OCI-LY1 (cell line): ENCODE measurements around the gene SLC2A13.

Experiments
- H2AFZ ChIP-seq: fragments of 200-600 bp; sonication (generic), shearing (Covaris generic); 2 replicates; pipeline ENCODE4 v1.6.0; 2014; ENCODE audit warnings: antibody characterized with exemption, mild to moderate bottlenecking, low read length
- H3F3A ChIP-seq: fragments of 200-600 bp; sonication (generic), shearing (Covaris generic); 2 replicates; pipeline ENCODE4 v1.6.0; 2014; ENCODE audit warnings: mild to moderate bottlenecking, antibody characterized with exemption, low read length, moderate library complexity; ENCODE audit not compliant: insufficient read depth
- H3K27ac ChIP-seq: fragments of 200-600 bp; sonication (generic); 2 replicates; pipeline ENCODE4 v1.5.1; 2014; ENCODE audit warnings: low read length, mixed run types, mild to moderate bottlenecking, low read depth; ENCODE audit not compliant: poor library complexity, severe bottlenecking
- H3K27me3 ChIP-seq: fragments of 200-600 bp; sonication (generic); 2 replicates; pipeline ENCODE4 v1.6.0; 2014; ENCODE audit warnings: antibody characterized with exemption, mild to moderate bottlenecking, low read length, moderate library complexity; ENCODE audit not compliant: insufficient read depth
- H3K36me3 ChIP-seq: fragments of 200-600 bp; sonication (generic); 2 replicates; pipeline ENCODE4 v1.6.1; 2014; ENCODE audit warnings: mild to moderate bottlenecking, antibody characterized with exemption, low read length, moderate library complexity, mixed read lengths; ENCODE audit not compliant: insufficient read depth
- H3K4me1 ChIP-seq: fragments of 200-600 bp; sonication (generic); 2 replicates; pipeline ENCODE4 v1.5.1; 2014; ENCODE audit warnings: mild to moderate bottlenecking, low read length, moderate library complexity; ENCODE audit not compliant: insufficient read depth, severe bottlenecking
- H3K4me2 ChIP-seq: fragments of 200-600 bp; sonication (generic), shearing (Covaris generic); 2 replicates; pipeline ENCODE4 v1.6.1; 2014; ENCODE audit warnings: low read length
- H3K4me3 ChIP-seq: fragments of 200-600 bp; sonication (generic); 2 replicates; pipeline ENCODE4 v1.5.1; 2014; ENCODE audit warnings: low read length, low read depth, mild to moderate bottlenecking, mixed read lengths; ENCODE audit not compliant: poor library complexity, severe bottlenecking
- H3K79me2 ChIP-seq: fragments of 200-600 bp; shearing (Covaris generic); 2 replicates; pipeline ENCODE4 v1.6.1; 2016; ENCODE audit warnings: mixed run types, low read length, mixed read lengths; ENCODE audit not compliant: insufficient read depth
- H3K9ac ChIP-seq: fragments of 200-600 bp; sonication (generic), shearing (Covaris generic); 2 replicates; pipeline ENCODE4 v1.6.1; 2014; ENCODE audit warnings: mild to moderate bottlenecking, low read length, mixed read lengths
- H3K9me2 ChIP-seq: fragments of 200-600 bp; sonication (generic), shearing (Covaris generic); 2 replicates; pipeline ENCODE4 v1.6.1; 2014; ENCODE audit warnings: low read depth, mild to moderate bottlenecking, low read length, mixed read lengths
- H3K9me3 ChIP-seq: fragments of 200-600 bp; shearing (Covaris generic); 2 replicates; pipeline ENCODE4 v1.6.1; 2014; ENCODE audit warnings: low read length, mixed read lengths
- H4K20me1 ChIP-seq: fragments of 200-600 bp; sonication (generic), shearing (Covaris generic); 2 replicates; pipeline ENCODE4 v1.6.0; 2016; ENCODE audit warnings: mild to moderate bottlenecking, low read length; ENCODE audit not compliant: insufficient read depth
- CTCF ChIP-seq: fragments of 200-600 bp; sonication (generic), shearing (Covaris generic); IDR thresholded peaks from 2 replicates; pipeline ENCODE4 v1.5.1; 2017; ENCODE audit warnings: mild to moderate bottlenecking, antibody characterized with exemption, low read length, moderate library complexity, mixed read lengths
- EZH2 ChIP-seq: fragments of 200-600 bp; sonication (generic), shearing (Covaris generic); IDR thresholded peaks from 2 replicates; pipeline ENCODE4 v1.8.0; 2017; ENCODE audit warnings: borderline replicate concordance, mixed run types, mild to moderate bottlenecking, antibody characterized with exemption, low read length, moderate library complexity, mixed read lengths

The SLC2A13 gene

GRCh38 chr12:40123496-40123895 lies 17.6 kb upstream of the SLC2A13 start:
- no peaks in the 10 kb centered on the region for H4K20me1 ChIP-seq

GRCh38 chr12:40122842-40123241 lies 17.0 kb upstream of the SLC2A13 start:
- TF ChIP-seq EZH2 (no peak), CTCF (no peak)

More at GRCh38 chr12:40123496-40123895, 17.6 kb upstream of the SLC2A13 start:
- Histone ChIP-seq H3K4me2 (no peak overlapping the region), H3K79me2 (no peaks in the 10 kb centered on the region), H3K9me2 (no peaks in the 10 kb centered on the region), H3K4me3 (no peak overlapping the region), H3K4me1 (no peaks in the 10 kb centered on the region), H3K36me3 (no peaks in the 10 kb centered on the region), H3F3A (no peaks in the 10 kb centered on the region), H3K27me3 (no peaks in the 10 kb centered on the region), H2AFZ (no peak overlapping the region), H3K9me3 (no peaks in the 10 kb centered on the region), H3K9ac (no peak overlapping the region), H3K27ac (no peak overlapping the region)
- TF ChIP-seq EZH2 (no peak), CTCF (no peak)

GRCh38 chr12:40117818-40118217 lies 11.9 kb upstream of the SLC2A13 start:
- no peaks in the 10 kb centered on the region for H3K79me2 ChIP-seq
- H3K27me3 ChIP-seq, result no peaks in the 10 kb centered on the region
- no peak overlapping the region for H3K4me3 ChIP-seq
- H3K4me2 ChIP-seq, result no peak overlapping the region
- no peaks in the 10 kb centered on the region for H3F3A ChIP-seq
- H3K4me1 ChIP-seq, result no peaks in the 10 kb centered on the region
- H3K36me3 ChIP-seq, result no peaks in the 10 kb centered on the region
- H3K9me3 ChIP-seq, result no peaks in the 10 kb centered on the region
- H2AFZ ChIP-seq, result no peak overlapping the region
- no peaks in the 10 kb centered on the region for H4K20me1 ChIP-seq
- no peak overlapping the region for H3K9ac ChIP-seq
- no peaks in the 10 kb centered on the region for H3K9me2 ChIP-seq
- TF ChIP-seq CTCF, result no peak
- no peak for TF ChIP-seq EZH2
- H3K27ac ChIP-seq, result no peak overlapping the region

More at GRCh38 chr12:40122842-40123241, 17.0 kb upstream of the SLC2A13 start:
- Histone ChIP-seq H3K79me2 (no peaks in the 10 kb centered on the region), H3K27ac (no peak overlapping the region), H3K9me2 (no peaks in the 10 kb centered on the region), H3K36me3 (no peaks in the 10 kb centered on the region), H3K4me1 (no peaks in the 10 kb centered on the region), H3K9ac (no peak overlapping the region), H3K4me3 (no peak overlapping the region), H3K4me2 (no peak overlapping the region), H3K27me3 (no peaks in the 10 kb centered on the region), H2AFZ (no peak overlapping the region), H3K9me3 (no peaks in the 10 kb centered on the region), H3F3A (no peaks in the 10 kb centered on the region), H4K20me1 (no peaks in the 10 kb centered on the region)
